Fibroblast of pulmonary artery (primary cell): ENCODE results near the gene NDUFA3.

Experiments used
- DNase-seq: peaks from one replicate; pipeline ENCODE4 v3.0.0-alpha.2; 2010; ENCODE audit warnings: low read depth
- H3K4me3 ChIP-seq: replicated peaks from 2 replicates; pipeline ENCODE4 v1.5.1; 2011; ENCODE audit warnings: low read depth, mild to moderate bottlenecking, control low read depth, low read length, moderate library complexity
- TF ChIP-seq, protein P1 (sequence below): IDR thresholded peaks from 2 replicates; pipeline ENCODE4 v1.5.1; 2011; ENCODE audit warnings: mild to moderate bottlenecking, control low read depth, low read length, inconsistent platforms; ENCODE audit errors: missing control alignments

Gene NDUFA3

GRCh38 chr19:54124393-54124792, 21.7 kb downstream of the NDUFA3 start:
- TF ChIP-seq, protein P1, sequence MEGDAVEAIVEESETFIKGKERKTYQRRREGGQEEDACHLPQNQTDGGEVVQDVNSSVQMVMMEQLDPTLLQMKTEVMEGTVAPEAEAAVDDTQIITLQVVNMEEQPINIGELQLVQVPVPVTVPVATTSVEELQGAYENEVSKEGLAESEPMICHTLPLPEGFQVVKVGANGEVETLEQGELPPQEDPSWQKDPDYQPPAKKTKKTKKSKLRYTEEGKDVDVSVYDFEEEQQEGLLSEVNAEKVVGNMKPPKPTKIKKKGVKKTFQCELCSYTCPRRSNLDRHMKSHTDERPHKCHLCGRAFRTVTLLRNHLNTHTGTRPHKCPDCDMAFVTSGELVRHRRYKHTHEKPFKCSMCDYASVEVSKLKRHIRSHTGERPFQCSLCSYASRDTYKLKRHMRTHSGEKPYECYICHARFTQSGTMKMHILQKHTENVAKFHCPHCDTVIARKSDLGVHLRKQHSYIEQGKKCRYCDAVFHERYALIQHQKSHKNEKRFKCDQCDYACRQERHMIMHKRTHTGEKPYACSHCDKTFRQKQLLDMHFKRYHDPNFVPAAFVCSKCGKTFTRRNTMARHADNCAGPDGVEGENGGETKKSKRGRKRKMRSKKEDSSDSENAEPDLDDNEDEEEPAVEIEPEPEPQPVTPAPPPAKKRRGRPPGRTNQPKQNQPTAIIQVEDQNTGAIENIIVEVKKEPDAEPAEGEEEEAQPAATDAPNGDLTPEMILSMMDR, result no peak
- no peak for DNase-seq
- no peak overlapping the region for H3K4me3 ChIP-seq

- H3K4me3 ChIP-seq, result no peak overlapping the region
- TF ChIP-seq, protein P1, result no peak
- DNase-seq, result no peak
These were observed 23.1 kb downstream of the NDUFA3 start for GRCh38 chr19:54125713-54126112.

DNA sequence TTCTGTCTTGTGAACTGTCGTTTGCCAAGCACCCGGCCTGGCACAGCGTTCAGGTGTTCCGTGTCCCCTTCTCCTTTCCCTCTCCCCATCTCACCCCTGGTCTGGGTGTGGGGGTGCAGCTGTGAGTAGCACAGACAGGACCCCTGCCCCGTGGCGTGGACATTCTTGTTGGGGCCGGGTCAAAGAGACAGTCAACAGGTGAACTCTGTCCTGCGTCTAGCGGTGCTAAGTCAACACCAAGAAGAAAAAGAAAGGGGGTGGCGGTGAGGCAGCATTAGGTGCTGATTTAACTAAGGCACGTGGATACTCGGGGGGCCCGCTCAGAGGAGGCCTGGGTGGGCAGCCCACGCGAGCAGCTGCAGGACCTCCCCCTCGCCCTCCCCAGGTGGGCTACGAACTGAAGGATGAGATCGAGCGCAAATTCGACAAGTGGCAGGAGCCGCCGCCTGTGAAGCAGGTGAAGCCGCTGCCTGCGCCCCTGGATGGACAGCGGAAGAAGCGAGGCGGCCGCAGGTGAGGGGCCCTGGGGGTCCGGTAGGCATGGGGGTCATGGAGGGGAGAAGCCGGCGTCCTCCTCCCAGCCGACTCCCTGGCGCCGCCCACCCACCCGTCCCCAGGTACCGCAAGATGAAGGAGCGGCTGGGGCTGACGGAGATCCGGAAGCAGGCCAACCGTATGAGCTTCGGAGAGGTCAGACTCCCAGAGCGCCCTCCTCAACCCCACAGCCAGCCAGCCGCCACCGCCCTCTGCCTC, 25.2 kb downstream of the NDUFA3 start:
- TF ChIP-seq, protein P1, result no peak
- DNase-seq, result no peak
- H3K4me3 ChIP-seq, result no peak overlapping the region

DNA sequence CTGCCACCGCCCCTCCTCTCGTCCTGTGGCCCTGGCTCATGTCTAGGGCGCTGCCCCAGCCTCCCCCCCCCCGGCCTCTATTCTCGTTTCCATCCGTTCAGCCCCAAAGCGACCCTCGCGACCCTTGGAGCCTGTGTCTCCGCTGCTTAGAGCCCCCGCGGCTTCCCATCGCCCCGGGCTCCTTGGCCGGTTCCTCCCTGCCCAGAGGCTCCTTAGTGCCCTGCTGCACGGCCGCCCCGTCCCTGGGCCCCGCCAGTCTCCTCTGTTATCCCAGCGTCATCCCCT, 25.7 kb downstream of the NDUFA3 start:
- TF ChIP-seq, protein P1, result no peak
- no peak for DNase-seq
- H3K4me3 ChIP-seq, result no peak overlapping the region

DNA sequence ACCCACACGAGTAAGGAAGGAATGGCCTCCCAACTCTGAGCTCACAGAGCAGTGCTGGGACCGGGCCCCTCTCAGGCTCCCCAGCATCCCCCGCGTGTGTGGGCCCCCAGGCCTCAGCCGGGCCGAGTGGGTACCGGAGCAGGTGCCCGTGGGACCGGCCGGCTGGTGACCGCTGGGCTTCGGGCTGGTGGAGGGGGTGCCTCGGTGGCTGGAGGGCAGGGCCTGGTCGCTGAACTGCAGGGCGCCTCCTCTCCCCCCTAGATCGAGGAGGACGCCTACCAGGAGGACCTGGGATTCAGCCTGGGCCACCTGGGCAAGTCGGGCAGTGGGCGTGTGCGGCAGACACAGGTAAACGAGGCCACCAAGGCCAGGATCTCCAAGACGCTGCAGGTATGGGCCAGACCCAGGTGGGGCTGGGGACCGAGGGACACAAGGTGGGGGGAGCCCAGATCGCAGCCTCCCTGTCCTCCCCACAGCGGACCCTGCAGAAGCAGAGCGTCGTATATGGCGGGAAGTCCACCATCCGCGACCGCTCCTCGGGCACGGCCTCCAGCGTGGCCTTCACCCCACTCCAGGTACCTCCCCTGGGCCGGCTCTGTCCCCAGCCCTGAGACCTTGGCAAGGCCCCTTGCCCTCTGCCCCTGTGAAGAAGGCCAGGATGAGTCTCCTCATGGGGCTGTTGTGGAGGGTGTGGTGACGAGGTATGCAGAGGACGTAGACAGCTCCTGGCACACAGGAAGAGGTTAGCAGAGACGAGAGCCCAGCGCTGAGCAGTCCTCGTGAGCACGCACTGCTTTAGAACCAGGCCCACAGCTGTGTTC, 26.4 kb downstream of the NDUFA3 start:
- TF ChIP-seq, protein P1, result no peak
- H3K4me3 ChIP-seq, result no peak overlapping the region
- no peak for DNase-seq

GRCh38 chr19:54129617-54129996, 27.0 kb downstream of the NDUFA3 start:
- no peak overlapping the region for H3K4me3 ChIP-seq
- TF ChIP-seq, protein P1, result no peak
- DNase-seq, result no peak
